ENCODE data around the gene SHCBP1L. TPM values are rescaled to one million over a fixed set of nuclear protein-coding genes. Genes with fewer than 3 reads are reported as not detected.
"Not testable (repeated sequence)": the region's sequence is repeated elsewhere in the genome, so short reads cannot be mapped to it uniquely, and the experiment has no call there.

Gene SHCBP1L
- total RNA-seq, 1 donor from 2014 or later = not detected

DNA sequence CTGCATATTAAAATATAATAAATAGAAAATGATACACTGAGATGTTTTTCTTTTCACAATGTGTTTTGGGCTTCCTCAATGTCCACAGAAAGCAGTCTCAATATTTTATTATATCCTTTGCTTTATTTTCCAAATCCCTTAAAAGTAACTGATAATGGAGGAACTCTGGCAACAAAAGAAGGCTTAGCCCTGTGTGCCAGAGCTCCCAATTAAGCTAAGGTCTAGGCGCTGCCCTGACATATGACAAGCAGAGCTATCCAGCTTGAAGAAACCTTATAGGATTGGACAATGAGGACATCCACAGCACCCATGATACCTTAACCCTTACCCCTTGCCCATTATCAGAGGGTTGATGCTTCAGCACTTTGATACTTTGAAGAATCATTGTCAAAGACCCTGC lies 12.9 kb upstream of the SHCBP1L start:
- DNase-seq (ENCODE audit: extremely low read depth, low read depth, low spot score) = no peak

DNA sequence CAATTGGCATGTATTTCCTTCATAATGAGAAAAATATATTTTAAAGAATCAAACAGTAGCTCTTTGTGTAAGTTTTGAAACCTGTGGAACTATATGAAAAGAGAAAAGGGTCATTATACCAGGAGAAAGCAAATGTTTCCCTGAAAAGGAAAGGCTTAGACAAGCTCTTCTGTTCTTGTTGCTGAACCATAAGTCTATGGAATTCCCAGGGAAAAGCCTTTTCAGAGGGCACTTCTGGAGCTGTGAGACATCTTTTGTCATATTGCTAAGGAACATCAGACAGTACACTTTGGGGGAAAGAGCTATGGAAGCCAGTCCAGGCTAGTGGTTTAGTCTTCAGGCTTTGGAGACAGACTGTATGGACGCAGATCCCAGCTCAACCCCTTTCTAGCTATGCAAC lies 12.1 kb upstream of the SHCBP1L start:
- DNase-seq (ENCODE audit: extremely low read depth, low read depth, low spot score) = no peak

DNA sequence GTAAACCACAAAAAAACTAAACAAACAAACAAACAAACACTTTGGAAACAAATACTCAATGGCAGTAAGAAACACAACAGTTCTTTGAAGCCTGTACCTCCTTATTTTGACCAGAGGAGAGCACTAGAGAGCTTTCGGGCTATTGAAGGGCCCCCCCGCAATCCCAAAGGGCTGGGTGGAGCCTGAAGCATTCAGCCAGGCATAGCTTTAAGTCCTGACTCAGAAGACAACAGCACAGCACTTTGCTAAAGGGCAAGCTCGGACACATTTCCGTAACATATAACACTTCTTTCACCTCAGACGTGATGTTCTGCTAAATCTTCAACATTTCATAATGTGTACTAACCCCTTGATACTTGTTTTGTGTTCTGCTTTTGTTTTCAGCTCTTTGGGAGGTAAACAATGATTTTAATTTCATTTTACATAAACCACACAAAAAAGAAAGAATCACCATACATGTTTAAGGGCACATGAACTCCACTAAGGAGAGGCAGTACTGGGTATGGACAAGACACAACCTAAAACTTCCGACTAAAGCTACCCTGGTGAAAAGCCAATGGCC lies 9.7 kb upstream of the SHCBP1L start:
- peak; percentile 62 for DNase-seq (ENCODE audit: extremely low read depth, low read depth, low spot score)

DNA sequence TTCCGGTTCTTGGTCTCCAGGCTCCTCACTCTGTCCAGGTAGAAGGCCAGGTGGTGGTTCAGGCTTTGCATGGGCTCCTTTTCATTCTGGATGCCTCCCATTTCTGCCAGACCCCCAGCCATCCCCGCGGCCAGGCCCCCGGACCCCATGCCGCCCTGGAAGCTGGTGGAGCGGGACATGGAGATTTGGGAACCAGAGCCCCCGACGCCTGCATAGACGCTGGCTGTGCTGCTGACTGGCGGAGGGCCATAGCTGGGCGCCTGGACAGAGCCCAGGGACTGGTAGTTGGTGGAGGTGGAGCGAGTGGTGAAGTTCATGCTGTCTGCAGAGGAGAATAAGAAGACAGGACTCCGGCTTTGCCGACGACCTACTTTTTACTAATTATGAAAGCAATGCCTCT lies 7.1 kb upstream of the SHCBP1L start:
- DNase-seq (ENCODE audit: extremely low read depth, low read depth, low spot score) = no peak

DNA sequence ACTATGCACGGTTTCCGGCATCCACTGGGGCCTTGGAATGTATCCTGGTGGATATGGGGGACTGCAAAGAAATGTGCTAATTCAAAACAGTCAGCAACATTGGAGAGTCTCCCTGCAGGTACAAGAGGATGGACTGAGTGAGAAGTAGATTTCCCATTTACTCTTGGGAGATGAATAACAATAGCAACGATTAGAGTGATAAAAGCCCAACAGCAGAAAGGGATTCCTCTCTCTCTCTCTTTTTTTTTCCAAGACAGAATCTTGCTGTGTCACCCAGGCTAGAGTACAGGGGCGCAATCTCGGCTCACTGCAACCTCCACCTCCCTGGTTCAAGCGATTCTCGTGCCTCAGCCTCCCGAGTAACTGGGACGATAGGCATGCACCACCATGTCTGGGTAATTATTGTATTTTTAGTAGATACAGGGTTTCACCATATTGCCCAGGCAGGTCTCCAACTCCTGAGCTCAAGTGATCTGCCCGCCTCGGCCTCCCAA lies 5.0 kb upstream of the SHCBP1L start:
- no peak for DNase-seq (ENCODE audit: extremely low read depth, low read depth, low spot score)

DNA sequence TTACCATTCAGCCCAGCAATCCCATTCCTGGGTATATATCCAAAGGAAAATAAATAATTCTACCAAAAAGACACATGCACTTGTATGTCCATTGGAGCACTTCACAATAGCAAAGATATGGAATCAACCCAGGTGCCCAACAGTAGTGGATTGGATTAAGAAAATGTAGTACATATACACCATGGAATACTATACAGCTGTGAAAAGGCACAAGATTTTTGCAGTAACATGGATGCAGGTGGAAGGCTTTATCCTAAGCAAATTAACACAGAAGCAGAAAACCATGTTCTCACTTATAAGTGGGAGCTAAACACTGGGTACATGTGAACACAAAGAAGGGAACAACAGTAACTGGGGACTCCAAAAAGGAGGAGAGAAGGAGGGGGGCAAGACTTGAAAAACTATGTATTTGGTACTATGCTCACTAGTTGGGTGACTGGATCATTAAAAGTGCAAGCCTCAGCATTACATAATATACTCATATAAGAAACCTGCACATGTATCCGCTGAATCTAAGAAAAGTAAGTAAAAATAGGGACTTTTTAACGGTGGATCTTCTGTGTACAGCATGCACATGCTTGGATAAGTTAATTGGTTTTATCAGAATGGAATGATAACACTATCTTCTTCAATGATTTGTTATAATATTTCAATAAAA lies 3.9 kb upstream of the SHCBP1L start:
- no peak for DNase-seq (ENCODE audit: extremely low read depth, low read depth, low spot score)

DNA sequence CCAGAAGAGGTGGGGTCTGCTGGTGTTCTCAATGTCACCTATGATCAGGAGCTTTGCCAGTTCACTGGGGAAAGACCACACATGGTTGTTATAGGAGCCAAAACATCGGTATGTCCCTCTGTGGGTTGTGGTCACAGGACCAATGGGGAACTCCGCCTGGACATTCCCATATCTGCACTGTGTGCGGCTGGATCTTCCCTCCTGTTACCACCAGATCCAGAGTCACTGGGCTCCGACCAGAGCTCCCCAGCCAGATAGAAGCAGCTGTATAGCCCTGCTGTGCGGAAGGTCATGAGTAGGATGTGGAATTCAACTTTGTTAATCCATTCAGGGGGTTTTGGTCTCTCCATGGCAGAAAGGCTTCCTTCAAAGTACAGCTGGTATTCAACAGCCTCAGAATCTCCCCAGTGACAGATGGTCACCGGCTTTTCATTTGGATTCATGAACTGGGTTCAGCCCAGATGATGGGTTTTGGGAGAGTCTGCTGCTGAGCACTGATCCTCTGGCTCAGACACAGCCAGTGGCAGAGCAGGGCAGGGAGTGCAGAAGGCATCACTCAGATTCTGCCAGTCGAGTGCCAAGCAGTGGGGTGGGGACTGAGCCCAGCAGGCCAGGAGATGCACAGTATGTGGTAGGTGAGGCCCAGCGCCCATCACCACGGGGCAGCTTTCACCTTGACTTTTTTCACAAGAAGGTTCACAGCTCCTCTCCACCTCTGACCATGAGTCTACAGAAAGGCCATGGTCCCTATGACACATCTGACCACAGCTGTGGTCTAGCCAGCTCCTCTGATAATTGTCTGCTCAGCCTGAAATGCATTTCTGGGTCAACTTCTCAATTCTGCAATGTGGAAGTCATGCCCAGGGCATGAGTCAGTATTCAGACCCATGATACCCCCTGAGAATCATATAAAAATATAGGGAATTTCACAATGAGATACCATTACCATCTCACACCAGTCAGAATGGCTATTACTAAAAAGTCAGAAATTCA lies 2.9 kb upstream of the SHCBP1L start:
- no peak for DNase-seq (ENCODE audit: extremely low read depth, low read depth, low spot score)

DNA sequence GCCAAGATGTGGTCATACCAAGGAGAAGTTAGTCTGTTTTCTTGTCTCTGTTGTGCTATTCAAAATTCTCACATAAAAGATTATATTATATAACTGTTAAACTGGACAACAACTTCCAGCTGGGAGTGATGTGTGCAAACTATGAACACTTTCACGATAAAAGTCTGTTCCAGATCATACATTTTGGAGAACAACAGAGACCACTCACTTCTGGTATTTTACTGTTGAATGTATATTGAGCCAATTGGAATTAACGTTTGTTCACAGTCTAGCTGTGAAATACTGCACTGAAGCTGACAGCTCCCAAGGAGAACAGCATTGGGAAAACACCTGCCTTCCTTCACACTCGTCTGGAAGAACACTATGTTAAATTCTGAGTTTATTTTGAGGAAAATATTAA lies 860 bp upstream of the SHCBP1L start:
- no peak for DNase-seq (ENCODE audit: extremely low read depth, low read depth, low spot score)

DNA sequence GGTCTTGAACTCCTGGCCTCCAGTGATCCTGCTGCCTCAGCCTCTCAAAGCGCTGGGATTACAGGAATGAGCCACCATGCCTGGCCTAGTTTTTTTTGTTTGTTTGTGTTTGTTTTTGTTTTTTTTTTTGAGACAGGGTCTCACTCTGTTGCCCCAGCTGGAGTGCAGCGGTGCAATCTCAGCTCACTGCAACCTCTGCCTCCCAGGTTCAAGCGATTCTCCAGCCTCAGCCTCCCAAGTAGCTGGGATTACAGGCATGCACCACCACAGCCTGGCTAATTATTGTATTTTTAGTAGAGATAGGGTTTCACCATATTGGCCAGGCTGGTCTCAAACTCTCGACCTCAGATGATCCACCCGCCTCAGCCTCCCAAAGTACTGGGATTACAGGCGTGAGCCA lies 9.6 kb downstream of the SHCBP1L start:
- DNase-seq (ENCODE audit: extremely low read depth, low read depth, low spot score) = not testable (repeated sequence)

DNA sequence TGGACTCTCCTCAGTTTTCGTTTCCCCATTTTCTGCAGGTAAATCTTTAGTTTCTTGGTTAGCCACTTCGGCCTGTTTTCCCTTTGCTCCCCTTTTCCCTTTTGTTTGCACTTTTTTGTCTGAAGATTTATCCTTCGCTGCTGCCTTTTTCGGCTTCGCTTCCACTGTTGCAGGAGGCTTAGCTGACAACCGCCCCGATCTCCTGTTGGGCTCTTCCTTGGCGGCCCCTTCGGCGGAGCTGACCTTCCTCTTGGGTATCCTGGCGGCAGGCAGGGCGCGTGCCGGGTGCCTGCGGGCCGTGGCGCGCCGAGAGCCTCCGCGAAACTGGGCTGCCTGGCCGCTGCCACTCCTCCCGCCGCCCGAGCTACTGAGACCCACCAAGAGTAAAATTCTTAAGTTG lies 10.8 kb downstream of the SHCBP1L start:
- DNase-seq (ENCODE audit: extremely low read depth, low read depth, low spot score) = not testable (repeated sequence)

DNA sequence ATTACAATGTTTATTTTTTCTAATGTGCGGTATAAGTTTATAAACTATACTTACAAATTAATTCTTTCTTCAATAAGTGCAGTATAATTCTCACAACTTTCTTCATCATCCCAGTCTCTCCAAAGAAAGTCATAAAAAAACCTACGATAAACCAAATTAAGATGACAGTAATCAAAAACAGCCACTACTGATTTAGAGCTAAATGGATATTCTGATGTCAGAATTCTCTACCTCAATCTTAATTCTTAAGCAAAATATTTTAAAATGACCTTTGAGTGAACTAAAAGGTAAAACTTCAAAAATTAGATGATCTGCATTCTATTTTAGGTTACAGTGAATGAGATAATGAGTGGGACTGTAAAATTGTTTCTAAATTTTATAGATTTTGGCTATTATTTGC lies 13.6 kb downstream of the SHCBP1L start:
- no peak for DNase-seq (ENCODE audit: extremely low read depth, low read depth, low spot score)

DNA sequence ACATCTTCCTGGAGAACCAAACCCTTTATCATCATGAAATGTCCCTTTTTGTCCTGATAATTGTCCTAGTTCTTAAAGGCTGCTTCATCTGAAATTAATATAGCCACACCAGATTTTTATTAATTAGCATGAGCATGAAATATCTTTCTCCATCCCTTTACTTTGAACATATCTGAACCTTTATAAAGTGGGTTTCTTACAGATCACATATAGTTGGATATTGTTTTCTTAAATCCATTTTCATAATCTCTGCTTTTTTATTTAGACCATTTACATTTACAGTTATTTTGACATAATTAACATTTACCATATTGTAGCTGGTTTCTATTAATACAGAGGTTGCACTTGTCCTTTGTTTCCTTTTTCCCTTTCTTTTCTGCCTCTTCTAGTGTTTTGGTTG lies 17.2 kb downstream of the SHCBP1L start:
- no peak for DNase-seq (ENCODE audit: extremely low read depth, low read depth, low spot score)

DNA sequence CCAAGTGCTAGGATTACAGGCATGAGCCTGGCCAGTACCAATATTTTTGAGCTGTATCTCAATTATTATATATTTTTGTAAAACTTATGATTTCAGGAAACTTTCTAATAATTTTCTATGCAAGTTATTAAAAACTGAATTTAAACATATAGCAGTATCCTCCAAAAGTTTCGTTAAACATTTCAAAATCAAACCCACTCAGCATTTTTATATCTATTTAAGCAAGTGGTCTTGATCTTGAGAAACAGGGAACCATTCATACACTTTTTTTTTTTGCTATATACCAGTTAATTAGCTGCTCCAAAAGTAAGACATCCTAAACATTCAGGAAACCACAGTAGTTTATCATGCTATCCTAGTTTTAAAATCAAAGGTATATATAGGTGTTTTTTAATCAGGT lies 22.0 kb downstream of the SHCBP1L start:
- no peak for DNase-seq (ENCODE audit: extremely low read depth, low read depth, low spot score)

DNA sequence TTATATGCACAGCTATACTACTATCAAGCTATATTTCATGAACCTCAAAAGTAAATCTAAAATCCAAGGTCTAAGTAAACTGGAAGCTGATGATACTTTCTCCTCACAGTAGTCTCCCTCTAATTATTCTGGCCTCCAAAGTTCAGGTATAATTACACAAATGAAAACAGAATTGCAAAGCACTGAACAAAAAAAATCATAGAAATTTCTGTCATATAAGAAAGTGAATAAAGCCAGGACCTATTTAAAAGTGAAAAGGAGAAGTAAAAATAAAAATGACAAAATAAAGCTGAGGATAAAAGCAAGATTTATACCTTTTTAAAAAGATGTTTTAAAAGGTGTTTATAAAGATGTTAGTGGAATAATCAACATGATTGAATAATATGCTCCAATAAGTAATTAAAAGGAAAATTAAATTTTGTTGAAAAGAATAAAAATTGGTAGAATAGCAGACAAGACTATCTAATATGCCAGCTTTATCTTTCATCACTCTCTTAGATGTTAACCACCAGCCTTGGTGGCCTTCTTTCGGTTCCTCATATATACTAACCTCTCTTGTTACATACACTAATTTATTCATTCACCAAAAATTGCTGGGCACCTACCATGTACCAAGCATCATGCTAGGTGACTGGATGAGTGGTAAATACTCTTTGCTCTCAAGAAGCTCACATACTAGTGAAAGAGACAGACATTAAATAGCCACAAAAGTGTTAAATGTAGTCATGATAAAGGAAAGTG lies 25.1 kb downstream of the SHCBP1L start:
- no peak for DNase-seq (ENCODE audit: extremely low read depth, low read depth, low spot score)

DNA sequence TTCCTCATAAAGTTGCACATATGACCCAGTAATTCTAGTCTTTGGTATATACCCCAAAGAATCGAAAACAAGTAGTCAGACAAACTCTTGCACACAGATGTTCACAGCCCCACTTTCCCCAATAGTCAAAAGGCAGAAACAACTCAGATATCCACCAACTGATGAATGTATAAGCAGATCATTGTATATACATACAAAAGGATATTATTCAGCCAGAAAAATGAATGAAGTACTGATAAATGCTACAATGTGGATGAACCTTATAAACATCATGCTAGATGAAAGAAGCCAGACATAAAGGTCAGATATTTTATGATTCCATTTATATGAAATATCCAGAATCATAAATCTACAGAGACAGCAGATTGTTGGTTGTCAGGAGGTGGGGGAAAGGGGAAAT lies 27.3 kb downstream of the SHCBP1L start:
- DNase-seq (ENCODE audit: extremely low read depth, low read depth, low spot score) = no peak

DNA sequence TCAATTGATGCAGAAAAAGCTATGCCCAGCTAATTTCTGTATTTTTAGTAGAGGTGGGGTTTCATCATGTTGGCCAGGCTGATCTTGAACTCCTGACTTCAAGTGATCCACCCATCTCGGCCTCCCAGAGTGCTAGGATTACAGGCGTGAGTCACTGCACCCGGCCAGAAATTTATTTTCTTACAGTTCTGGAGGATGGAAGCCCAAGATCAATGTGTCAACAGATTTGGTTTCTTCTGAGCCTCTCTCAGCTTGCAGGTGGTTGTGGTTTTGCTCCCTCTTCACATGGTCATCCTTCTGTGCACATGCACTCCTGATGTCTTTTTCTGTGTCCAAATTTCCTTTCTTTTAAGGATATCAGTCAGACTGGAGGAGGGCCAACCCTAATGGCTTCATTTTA lies 35.6 kb downstream of the SHCBP1L start:
- DNase-seq (ENCODE audit: extremely low read depth, low read depth, low spot score) = no peak

DNA sequence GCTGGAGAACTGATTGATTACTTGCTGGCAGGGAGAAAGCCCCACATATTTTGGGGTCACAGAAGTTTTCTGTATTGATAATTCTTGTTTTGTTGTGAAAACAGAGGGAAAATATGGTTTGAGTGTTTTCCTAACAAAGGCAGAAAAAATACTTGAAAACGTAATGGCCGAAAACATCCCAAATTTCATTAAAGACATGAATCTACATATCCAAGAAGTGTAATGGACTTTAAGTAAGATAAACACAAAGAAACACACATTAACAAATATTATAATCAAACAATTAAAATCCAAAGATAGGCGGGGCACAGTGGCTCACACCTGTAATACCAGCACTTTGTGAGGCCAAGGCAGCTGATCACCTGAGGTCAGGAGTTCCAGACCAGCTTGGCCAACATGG lies 39.6 kb downstream of the SHCBP1L start:
- DNase-seq (ENCODE audit: extremely low read depth, low read depth, low spot score) = no peak

DNA sequence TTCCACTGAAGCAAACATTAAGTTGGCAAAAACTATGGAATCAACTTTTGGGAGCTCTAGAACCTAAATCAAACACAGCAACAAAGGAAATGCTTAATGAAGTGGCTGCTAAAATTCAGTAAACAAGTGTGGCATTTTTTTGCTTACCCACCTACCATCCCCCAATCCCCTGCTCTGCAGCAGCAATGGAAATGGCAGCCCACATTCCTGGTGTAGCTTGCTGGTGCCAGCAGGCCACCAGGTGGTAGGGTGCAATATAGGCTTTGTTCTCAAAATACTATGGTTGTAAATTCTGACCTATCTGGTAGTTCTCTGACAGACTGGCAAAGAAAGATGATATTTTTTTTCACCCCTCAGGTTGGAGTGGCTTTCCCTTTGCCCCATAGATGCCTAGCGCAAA lies 42.8 kb downstream of the SHCBP1L start:
- DNase-seq (ENCODE audit: extremely low read depth, low read depth, low spot score) = no peak

DNA sequence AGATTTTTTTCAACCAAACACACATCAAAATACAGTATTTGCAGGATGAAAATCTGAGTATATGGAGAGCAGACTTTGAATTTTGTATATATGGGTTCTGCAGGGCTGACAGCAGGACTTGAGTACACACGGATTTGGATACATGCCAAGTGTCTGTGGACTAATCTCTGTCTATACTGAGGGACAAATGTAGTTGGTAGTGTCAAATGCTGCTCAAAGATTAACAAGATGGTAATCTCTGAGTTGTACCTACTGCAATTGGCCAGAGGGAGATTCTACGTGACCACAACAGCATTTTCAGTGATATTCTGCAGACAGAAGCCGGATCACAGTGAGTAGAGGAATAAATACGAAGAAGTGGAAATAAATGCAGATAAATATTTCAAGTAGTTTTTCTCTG lies 43.4 kb downstream of the SHCBP1L start:
- no peak for DNase-seq (ENCODE audit: extremely low read depth, low read depth, low spot score)

DNA sequence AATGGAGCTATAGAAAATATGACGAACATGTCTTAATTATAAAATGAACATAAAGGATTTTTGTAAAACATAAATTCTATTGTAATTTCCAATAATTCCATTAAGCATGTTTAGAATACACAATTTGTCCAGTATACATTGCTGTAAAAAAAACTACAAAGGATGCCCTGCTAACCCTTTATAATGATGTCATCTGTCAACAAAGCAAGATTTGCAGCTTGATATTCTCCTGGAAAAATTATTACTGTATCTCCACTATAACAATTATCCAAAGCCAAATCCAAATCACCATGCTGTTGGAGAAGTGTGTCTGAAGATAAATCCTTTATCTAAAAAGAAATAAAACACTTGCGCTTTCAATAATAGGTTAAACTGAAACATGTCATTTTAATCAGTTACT lies 47.6 kb downstream of the SHCBP1L start:
- no peak for DNase-seq (ENCODE audit: extremely low read depth, low read depth, low spot score)

DNA sequence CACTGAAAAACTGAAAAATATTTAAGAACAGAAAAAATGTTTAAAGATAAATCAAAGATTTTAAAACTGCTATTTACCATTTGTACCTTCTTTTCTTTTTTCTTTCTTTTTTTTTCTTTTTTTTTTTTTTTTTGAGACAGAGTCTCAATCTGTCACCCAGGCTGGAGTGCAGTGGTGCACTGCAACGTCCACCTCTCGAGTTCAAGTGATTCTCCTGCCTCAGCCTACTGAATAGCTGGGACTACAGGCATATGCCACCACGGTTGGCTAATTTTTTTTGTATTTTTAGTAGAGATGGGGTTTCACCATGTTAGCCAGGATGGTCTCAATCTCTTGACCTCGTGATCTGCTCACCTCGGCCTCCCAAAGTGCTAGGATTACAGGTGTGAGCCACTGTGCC lies 51.0 kb downstream of the SHCBP1L start:
- not testable (repeated sequence) for DNase-seq (ENCODE audit: extremely low read depth, low read depth, low spot score)
